ENCODE measurements around the gene TPRN. TPM values are rescaled to one million over a fixed set of nuclear protein-coding genes. Genes with fewer than 3 reads are reported as not detected.

Gene TPRN
- total RNA-seq, 2 donors from 2014 or later = 6.4 to 6.8 TPM

GRCh38 chr9:137163365-137163715 lies 37.2 kb downstream of the TPRN start:
- no peak for DNase-seq (ENCODE audit: low spot score)
- H3K4me1 ChIP-seq = peaks cover 0 to 45% of the 10 kb centered on the region in 2 donors
- H3K4me3 ChIP-seq = peak overlapping the region; percentile 21 to 38
- H3K27me3 ChIP-seq = peaks cover 50 to 88% of the 10 kb centered on the region in 2 donors
- no peaks in the 10 kb centered on the region for H3K9me3 ChIP-seq
- H3K36me3 ChIP-seq = no peaks in the 10 kb centered on the region
- H3K27ac ChIP-seq = no peak overlapping the region
- TF ChIP-seq, protein P1, sequence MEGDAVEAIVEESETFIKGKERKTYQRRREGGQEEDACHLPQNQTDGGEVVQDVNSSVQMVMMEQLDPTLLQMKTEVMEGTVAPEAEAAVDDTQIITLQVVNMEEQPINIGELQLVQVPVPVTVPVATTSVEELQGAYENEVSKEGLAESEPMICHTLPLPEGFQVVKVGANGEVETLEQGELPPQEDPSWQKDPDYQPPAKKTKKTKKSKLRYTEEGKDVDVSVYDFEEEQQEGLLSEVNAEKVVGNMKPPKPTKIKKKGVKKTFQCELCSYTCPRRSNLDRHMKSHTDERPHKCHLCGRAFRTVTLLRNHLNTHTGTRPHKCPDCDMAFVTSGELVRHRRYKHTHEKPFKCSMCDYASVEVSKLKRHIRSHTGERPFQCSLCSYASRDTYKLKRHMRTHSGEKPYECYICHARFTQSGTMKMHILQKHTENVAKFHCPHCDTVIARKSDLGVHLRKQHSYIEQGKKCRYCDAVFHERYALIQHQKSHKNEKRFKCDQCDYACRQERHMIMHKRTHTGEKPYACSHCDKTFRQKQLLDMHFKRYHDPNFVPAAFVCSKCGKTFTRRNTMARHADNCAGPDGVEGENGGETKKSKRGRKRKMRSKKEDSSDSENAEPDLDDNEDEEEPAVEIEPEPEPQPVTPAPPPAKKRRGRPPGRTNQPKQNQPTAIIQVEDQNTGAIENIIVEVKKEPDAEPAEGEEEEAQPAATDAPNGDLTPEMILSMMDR (IDR thresholded peaks at IDR 0.05) = no peak

- TF ChIP-seq, protein P1 (IDR thresholded peaks at IDR 0.05) = peak in 1 of 2 donors; percentile 19
- Histone ChIP-seq H3K9me3 (no peaks in the 10 kb centered on the region), H3K4me1 (peaks cover 0 to 39% of the 10 kb centered on the region in 2 donors), H3K27me3 (peaks cover 44 to 82% of the 10 kb centered on the region in 2 donors), H3K36me3 (no peaks in the 10 kb centered on the region), H3K27ac (no peak overlapping the region), H3K4me3 (peak overlapping the region; percentile 21 to 38)
- no peak for DNase-seq (ENCODE audit: low spot score)
These were observed 37.8 kb downstream of the TPRN start for GRCh38 chr9:137162505-137163364.

- Histone ChIP-seq H3K4me3 (peak overlapping the region in 1 of 2 donors; percentile 4), H3K36me3 (no peaks in the 10 kb centered on the region), H3K4me1 (peaks cover 0 to 34% of the 10 kb centered on the region in 2 donors), H3K27ac (no peak overlapping the region), H3K9me3 (no peaks in the 10 kb centered on the region), H3K27me3 (peaks cover 41 to 73% of the 10 kb centered on the region in 2 donors)
- TF ChIP-seq, protein P1 (IDR thresholded peaks at IDR 0.05) = no peak
- DNase-seq (ENCODE audit: low spot score) = no peak
These were observed 38.7 kb downstream of the TPRN start for GRCh38 chr9:137161558-137162486.

GRCh38 chr9:137160716-137161557 lies 39.6 kb downstream of the TPRN start:
- Histone ChIP-seq H3K36me3 (no peaks in the 10 kb centered on the region), H3K27me3 (peaks cover 33 to 64% of the 10 kb centered on the region in 2 donors), H3K9me3 (no peaks in the 10 kb centered on the region)

More at GRCh38 chr9:137160716-137161557, 39.6 kb downstream of the TPRN start:
- no peak overlapping the region for H3K4me3 ChIP-seq
- no peak for DNase-seq (ENCODE audit: low spot score)
- TF ChIP-seq, protein P1 (IDR thresholded peaks at IDR 0.05) = no peak
- H3K4me1 ChIP-seq = peaks cover 0 to 37% of the 10 kb centered on the region in 2 donors
- no peak overlapping the region for H3K27ac ChIP-seq
